ENCODE data around the gene TPTE2. TPM values are rescaled to one million over a fixed set of nuclear protein-coding genes. Genes with fewer than 3 reads are reported as not detected.

TPTE2 gene
- total RNA-seq, 2 donors from 2014 or later = 0.22 to 0.30 TPM

Other genes starting within 250 kb of the TPTE2 start
- 10 to 100 TPM; 58.3 to 59.3 TPM for gene MPHOSPH8, start 72.1 kb upstream of the TPTE2 start, total RNA-seq
- gene PSPC1, start 221.4 kb upstream of the TPTE2 start, total RNA-seq = 10 to 100 TPM; 51.0 to 52.7 TPM